Esophagus muscularis mucosa (tissue), 4 donors: ENCODE data around the gene FDPS. TPM values are rescaled to one million over a fixed set of nuclear protein-coding genes. Genes with fewer than 3 reads are reported as not detected.

Experiments used
- DNase-seq: peaks from one replicate; pipeline ENCODE4 v3.0.0-alpha.2; 2017; ENCODE audit errors: extremely low spot score
- H3K27ac ChIP-seq, 4 donors: fragments of 200-600 bp; sonication (generic); replicated peaks in 1 of 4; 1 replicate in 3 of 4; 2 replicates in 1 of 4; pipeline ENCODE4 v1.5.1; 2016 to 2019; ENCODE audit warnings: mild to moderate bottlenecking in 1 of 4
- H3K27me3 ChIP-seq, 4 donors: fragments of 200-600 bp; sonication (generic); one replicate each; pipeline versions ENCODE4 v1.5.1 to v1.6.0; 2016 to 2019
- H3K36me3 ChIP-seq, 4 donors: fragments of 200-600 bp; sonication (generic); one replicate each; pipeline ENCODE4 v1.5.1; 2016 to 2019
- H3K4me1 ChIP-seq, 4 donors: fragments of 200-600 bp; sonication (generic); one replicate each; pipeline ENCODE4 v1.5.1; 2016 to 2019
- H3K4me3 ChIP-seq, 4 donors: fragments of 200-600 bp; sonication (generic); 1 replicate in 2 of 4; 2 replicates in 2 of 4; pipeline ENCODE4 v1.5.1; 2016 to 2019; ENCODE audit warnings: mild to moderate bottlenecking in 4 of 4, moderate library complexity in 1 of 4
- H3K9me3 ChIP-seq, 4 donors: fragments of 200-600 bp; sonication (generic); 1 replicate in 3 of 4; 2 replicates in 1 of 4; pipeline ENCODE4 v1.5.1; 2016 to 2019
- CTCF ChIP-seq, 3 experiments: fragments of 200-600 bp in 2 of 3; fragments of 450-650 bp in 1 of 3; sonication (generic) in 2 of 3; IDR thresholded peaks; one replicate each; pipeline ENCODE4 v1.5.1; 2017 to 2019; ENCODE audit warnings: antibody characterized with exemption in 3 of 3, mild to moderate bottlenecking in 2 of 3, moderate library complexity in 1 of 3
- EP300 ChIP-seq: sonication (generic); formaldehyde crosslinking; IDR thresholded peaks from one replicate; pipeline ENCODE4 v1.6.1; 2017; ENCODE audit warnings: antibody characterized with exemption
- POLR2A ChIP-seq: fragments of 450-650 bp; IDR thresholded peaks from one replicate; pipeline ENCODE4 v1.6.1; 2017; ENCODE audit warnings: antibody characterized with exemption, moderate library complexity, mild to moderate bottlenecking, low read depth
- POLR2AphosphoS5 ChIP-seq, 2 donors: sonication (generic); formaldehyde crosslinking; IDR thresholded peaks; one replicate each; pipeline ENCODE4 v1.6.1; 2017; ENCODE audit warnings: antibody characterized with exemption in 2 of 2
- WGBS: methylation state at CpG from one replicate; pipeline ENCODE4 v1.1.5; 2018; 5-methylcytosine and 5-hydroxymethylcytosine counted together
- intact Hi-C: fragments of 100-400 bp; cut with DNase I; formaldehyde crosslinking; loops from one replicate; pipeline ENCODE4 v1.15.1; 2023
- total RNA-seq, 4 donors: library from RNA; depleted of rRNA; stranded (reverse); fragments of >200 nt; gene quantifications; one replicate each; pipeline versions ENCODE4 v1.1.0 to v1.2.1, GENCODE V29; 2016

FDPS gene
- 10 to 100 TPM; 70.2 to 97.2 (median 82.0) TPM for total RNA-seq

GRCh38 chr1:155308493-155309422 lies at the start of gene FDPS:
Gene FDPS (plus strand): TSS chr1:155308866. CDS start chr1:155309790, 924 bp downstream.
- Histone ChIP-seq H3K27me3 (no peaks in the 10 kb centered on the region), H3K27ac (peak within 1 kb of the TSS; percentile 79 to 90 (median 86)), H3K9me3 (no peaks in the 10 kb centered on the region), H3K4me3 (peak within 1 kb of the TSS; percentile 66 to 97 (median 70)), H3K4me1 (peaks cover 16 to 33% (median 29%) of the 10 kb centered on the region in 4 donors), H3K36me3 (peaks cover 4 to 35% (median 24%) of the 10 kb centered on the region in 4 donors)
- under 1% methylated on average over 41 of the region's 51 CpGs for WGBS
- intact Hi-C loops, result no loop called here
- TF ChIP-seq EP300 (no peak), CTCF (IDR thresholded peaks at IDR 0.05) (peak in 2 of 3 experiments; percentile 24 to 32), POLR2AphosphoS5 (IDR thresholded peaks at IDR 0.05) (peak; percentile 95), POLR2A (no peak)
- peak; percentile 100 for DNase-seq

DNA sequence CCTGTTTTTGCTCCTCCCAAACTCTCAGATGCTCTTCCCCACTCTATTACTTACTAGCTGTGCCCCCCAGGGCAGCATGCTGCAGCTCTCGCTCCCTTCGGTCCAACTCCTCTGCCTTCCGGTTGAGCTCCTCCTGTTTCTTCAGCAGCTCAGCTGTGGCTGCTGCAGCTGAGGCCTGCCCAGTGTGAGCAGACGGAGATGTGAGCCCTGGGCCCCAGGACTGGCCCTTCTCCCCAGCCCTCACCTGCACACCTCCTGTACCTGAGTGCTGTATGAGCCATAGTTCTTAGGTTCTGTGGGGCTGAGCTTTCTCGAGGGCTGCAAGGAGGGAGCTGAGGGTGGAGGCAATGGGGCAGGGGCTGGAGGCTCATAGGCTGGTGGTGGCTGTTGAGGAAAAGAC lies 48.4 kb upstream of the FDPS start:
- Histone ChIP-seq H3K36me3 (peaks cover 25 to 69% (median 56%) of the 10 kb centered on the region in 4 donors), H3K27ac (no peak overlapping the region), H3K4me3 (no peak overlapping the region), H3K4me1 (peaks cover 25 to 42% (median 36%) of the 10 kb centered on the region in 4 donors), H3K27me3 (no peaks in the 10 kb centered on the region), H3K9me3 (no peaks in the 10 kb centered on the region)
- WGBS, result 91% methylated on average over 4 of the region's 5 CpGs
- intact Hi-C loops, result no loop called here
- DNase-seq, result no peak
- TF ChIP-seq CTCF (IDR thresholded peaks at IDR 0.05), result no peak
- TF ChIP-seq POLR2AphosphoS5 (IDR thresholded peaks at IDR 0.05), result no peak
- no peak for TF ChIP-seq POLR2A
- no peak for TF ChIP-seq EP300

DNA sequence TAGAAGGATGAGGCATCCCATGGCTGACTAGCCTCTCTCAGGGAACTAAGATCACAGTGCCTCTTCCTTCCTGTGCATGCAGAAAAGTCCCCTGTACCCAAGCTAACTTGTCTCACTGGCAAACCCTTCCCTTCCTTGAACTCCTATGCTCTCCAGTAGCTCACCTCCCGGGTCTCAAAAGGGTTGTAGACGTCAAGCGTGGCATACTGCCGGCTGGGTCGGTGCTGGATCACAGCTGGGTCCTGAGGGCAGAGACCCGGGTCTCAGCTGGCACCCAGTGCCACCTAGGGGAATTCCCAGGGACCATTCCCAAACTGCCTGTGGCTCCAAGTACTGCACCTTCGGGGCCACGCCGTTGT lies 47.2 kb upstream of the FDPS start:
- TF ChIP-seq EP300 (no peak), POLR2A (no peak), CTCF (IDR thresholded peaks at IDR 0.05) (no peak), POLR2AphosphoS5 (IDR thresholded peaks at IDR 0.05) (no peak)
- intact Hi-C loops, result no loop called here
- Histone ChIP-seq H3K4me3 (peak overlapping the region; percentile 74 to 90 (median 76)), H3K4me1 (peaks cover 17 to 32% (median 26%) of the 10 kb centered on the region in 4 donors), H3K9me3 (no peaks in the 10 kb centered on the region), H3K36me3 (peaks cover 33 to 78% (median 68%) of the 10 kb centered on the region in 4 donors), H3K27me3 (no peaks in the 10 kb centered on the region), H3K27ac (peak overlapping the region; percentile 81 to 89 (median 85))
- DNase-seq, result no peak
- 0% methylated on average over 1 of the region's 9 CpGs for WGBS

- Histone ChIP-seq H3K27me3 (no peaks in the 10 kb centered on the region), H3K36me3 (peaks cover 39 to 78% (median 71%) of the 10 kb centered on the region in 4 donors), H3K4me1 (peaks cover 16 to 27% (median 24%) of the 10 kb centered on the region in 4 donors), H3K27ac (peak within 1 kb of the TSS; percentile 81 to 89 (median 85)), H3K9me3 (no peaks in the 10 kb centered on the region), H3K4me3 (peak within 1 kb of the TSS; percentile 74 to 90 (median 76))
- TF ChIP-seq POLR2A (peak; percentile 28), CTCF (IDR thresholded peaks at IDR 0.05) (peak in 1 of 3 experiments; percentile 26), POLR2AphosphoS5 (IDR thresholded peaks at IDR 0.05) (peak; percentile 91 to 96), EP300 (no peak)
- peak; percentile 99 for DNase-seq
- intact Hi-C loops, result no loop called here
- WGBS, result 1% methylated on average over 23 of the region's 47 CpGs
Observed at GRCh38 chr1:155261852-155262673, 46.6 kb upstream of the FDPS start, which contains the start of gene SCAMP3. Gene SCAMP3 (minus strand): TSS chr1:155262360. CDS start chr1:155262151, 209 bp downstream.
